Ecto neural progenitor cell (in vitro differentiated cells): ENCODE results near the gene LCORL.
"Not testable (repeated sequence)": the region's sequence is repeated elsewhere in the genome, so short reads cannot be mapped to it uniquely, and the experiment has no call there.

ENCODE experiments used
- DNase-seq: peaks from one replicate; pipeline ENCODE4 v3.0.0-alpha.2; 2018; ENCODE audit warnings: low spot score

LCORL gene

GRCh38 chr4:17851959-17852358, 169.6 kb downstream of the LCORL start:
- DNase-seq, result no peak

- not testable (repeated sequence) for DNase-seq
These were observed 171.3 kb downstream of the LCORL start for GRCh38 chr4:17850295-17850694.

- no peak for DNase-seq
These were observed 175.3 kb downstream of the LCORL start for GRCh38 chr4:17846266-17846665.

GRCh38 chr4:17823871-17824669, 197.5 kb downstream of the LCORL start:
- DNase-seq, result no peak

- DNase-seq, result no peak
These were observed 204.5 kb downstream of the LCORL start for GRCh38 chr4:17817027-17817426.

- DNase-seq, result no peak
These were observed 205.4 kb downstream of the LCORL start for GRCh38 chr4:17816142-17816541.

GRCh38 chr4:17814140-17814539, 207.4 kb downstream of the LCORL start:
- DNase-seq, result no peak

GRCh38 chr4:17812801-17813200, 208.8 kb downstream of the LCORL start:
- DNase-seq, result no peak

GRCh38 chr4:17812125-17812524, 209.4 kb downstream of the LCORL start:
- no peak for DNase-seq

- no peak for DNase-seq
These were observed 210.4 kb downstream of the LCORL start for GRCh38 chr4:17811078-17811603.

GRCh38 chr4:17810260-17811077, 211.1 kb downstream of the LCORL start, which contains the start of the genes DCAF16 and NCAPG:
Gene DCAF16, minus strand, starts transcription at chr4:17810757. Its CDS starts 6,616 bp downstream, at chr4:17804141.
Gene NCAPG, plus strand, starts transcription at chr4:17810979. Its CDS starts 99 bp downstream, at chr4:17811078.
- peak; percentile 99 for DNase-seq

- DNase-seq, result no peak
These were observed 211.9 kb downstream of the LCORL start for GRCh38 chr4:17809667-17810066.

GRCh38 chr4:17807446-17807845, 214.1 kb downstream of the LCORL start:
- DNase-seq, result no peak

GRCh38 chr4:17805580-17806155, 215.9 kb downstream of the LCORL start:
- DNase-seq, result no peak

GRCh38 chr4:17797808-17798207, 223.7 kb downstream of the LCORL start:
- no peak for DNase-seq

- no peak for DNase-seq
These were observed 226.8 kb downstream of the LCORL start for GRCh38 chr4:17794730-17795129.
